Omental fat pad (tissue), 4 donors: ENCODE results near the gene SLC9A3. TPM values are rescaled to one million over a fixed set of nuclear protein-coding genes. Genes with fewer than 3 reads are reported as not detected.

Source experiments
- ATAC-seq: fragments of 150-250 bp; one replicate; pipeline ENCODE4 v1.9.1; 2016; ENCODE audit warnings: mild to moderate bottlenecking, moderate library complexity; ENCODE audit not compliant: low FRiP score
- DNase-seq: peaks from one replicate; pipeline ENCODE4 v3.0.0-alpha.2; 2019; ENCODE audit warnings: low spot score
- CTCF ChIP-seq, 3 donors: fragments of 450-650 bp; IDR thresholded peaks; one replicate each; pipeline ENCODE4 v1.5.1; 2016 to 2017; ENCODE audit warnings: antibody characterized with exemption in 3 of 3, mild to moderate bottlenecking in 3 of 3, moderate library complexity in 2 of 3
- total RNA-seq, 4 donors: library from RNA; depleted of rRNA; stranded (reverse); fragments of >200 nt; gene quantifications; one replicate each; pipeline ENCODE4 v1.1.0, GENCODE V29; 2016

SLC9A3 gene
- total RNA-seq, 4 donors from 2014 or later, result 1.0 to 4.3 (median 1.7) TPM

DNA sequence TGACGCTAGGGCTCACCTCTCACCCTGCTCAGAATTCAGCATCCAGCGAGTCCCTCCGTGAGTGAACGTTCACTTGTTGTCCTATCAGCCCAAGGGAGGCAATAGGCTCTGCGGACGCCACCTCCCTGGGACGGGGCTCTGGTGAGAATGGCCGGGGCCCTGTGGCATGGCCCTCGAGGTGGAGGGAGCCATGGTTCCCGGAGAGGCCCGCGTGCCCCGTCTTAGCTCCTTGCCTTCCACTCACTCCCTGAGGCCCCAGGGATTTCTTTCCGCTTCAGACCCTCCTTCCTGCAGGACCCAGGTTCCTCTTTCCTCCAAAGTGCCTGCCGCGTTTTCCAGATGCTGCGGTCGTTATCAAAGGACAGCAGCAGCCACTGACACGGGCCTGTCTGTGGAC lies 59.8 kb downstream of the SLC9A3 start:
- no peak for TF ChIP-seq CTCF (IDR thresholded peaks at IDR 0.05)
- DNase-seq, result no peak
- no peak for ATAC-seq

- no peak for TF ChIP-seq CTCF (IDR thresholded peaks at IDR 0.05)
- ATAC-seq (no peak), DNase-seq (no peak)
Observed at GRCh38 chr5:463952-464351, 60.3 kb downstream of the SLC9A3 start.

- DNase-seq (no peak), ATAC-seq (no peak)
- no peak for TF ChIP-seq CTCF (IDR thresholded peaks at IDR 0.05)
Observed at GRCh38 chr5:463301-463700, 60.9 kb downstream of the SLC9A3 start.

GRCh38 chr5:462051-462481 lies 62.2 kb downstream of the SLC9A3 start:
- no peak for DNase-seq
- ATAC-seq, result no peak
- no peak for TF ChIP-seq CTCF (IDR thresholded peaks at IDR 0.05)

- DNase-seq, result no peak
- no peak for ATAC-seq
- no peak for TF ChIP-seq CTCF (IDR thresholded peaks at IDR 0.05)
Observed at GRCh38 chr5:460273-460625, 64.0 kb downstream of the SLC9A3 start.

DNA sequence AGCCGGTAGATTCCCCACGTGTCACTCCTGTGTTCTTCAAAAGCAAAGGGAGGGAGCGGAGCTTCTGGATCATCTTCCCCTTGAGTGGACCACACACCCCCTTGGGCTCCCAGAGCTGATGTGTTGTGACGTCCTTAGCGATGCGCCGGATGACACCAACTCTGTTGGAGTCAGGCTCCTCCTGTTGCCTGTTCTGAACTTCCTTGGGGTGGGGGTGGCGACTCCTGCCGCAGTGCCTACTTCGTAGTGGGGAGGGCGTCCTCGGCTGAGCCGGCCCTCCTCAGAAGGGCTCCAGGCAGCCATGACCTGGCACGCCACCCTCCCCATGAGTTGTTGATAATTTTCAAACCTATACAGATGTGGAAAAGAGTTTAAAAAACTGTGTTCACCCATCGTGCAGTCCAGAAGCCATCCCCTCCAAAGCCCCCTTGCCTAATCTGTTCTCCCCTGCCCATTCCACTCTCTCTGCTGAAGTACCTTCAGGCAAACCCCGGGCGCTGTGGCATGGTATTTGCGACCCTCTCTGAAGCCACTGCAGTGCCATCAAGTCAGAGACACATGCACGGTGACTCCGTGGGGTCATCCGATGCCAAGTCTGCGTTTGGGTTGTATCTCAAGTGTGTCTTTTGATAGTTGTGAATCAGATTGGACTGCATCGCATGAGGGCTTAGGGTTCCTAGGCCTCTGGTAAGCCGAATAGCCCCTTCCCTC lies 64.5 kb downstream of the SLC9A3 start:
- DNase-seq (no peak), ATAC-seq (no peak)
- TF ChIP-seq CTCF (IDR thresholded peaks at IDR 0.05), result no peak
